ENCODE results near the gene DNAAF8.
"Not testable (repeated sequence)": the region's sequence is repeated elsewhere in the genome, so short reads cannot be mapped to it uniquely, and the experiment has no call there.

Gene DNAAF8

DNA sequence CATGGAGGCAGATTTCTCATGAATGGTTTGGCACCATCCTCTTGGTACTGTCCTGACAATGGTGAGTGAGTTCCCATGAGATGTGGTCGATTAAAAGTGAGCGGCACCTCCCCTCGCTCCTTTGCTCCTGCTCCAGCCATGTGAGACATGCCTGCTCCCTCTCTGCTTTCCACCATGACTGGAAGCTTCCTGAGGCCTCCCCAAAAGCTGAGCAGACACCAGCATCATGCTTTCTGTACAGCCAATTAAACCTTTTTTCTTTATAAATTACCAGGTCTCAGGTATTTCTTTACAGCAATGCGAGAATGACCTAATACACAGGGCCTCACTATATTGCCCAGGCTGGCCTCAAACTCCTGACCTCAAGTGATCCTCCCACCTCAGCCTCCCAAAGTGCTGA, 20.5 kb downstream of the DNAAF8 start:
- DNase-seq = no peak

DNA sequence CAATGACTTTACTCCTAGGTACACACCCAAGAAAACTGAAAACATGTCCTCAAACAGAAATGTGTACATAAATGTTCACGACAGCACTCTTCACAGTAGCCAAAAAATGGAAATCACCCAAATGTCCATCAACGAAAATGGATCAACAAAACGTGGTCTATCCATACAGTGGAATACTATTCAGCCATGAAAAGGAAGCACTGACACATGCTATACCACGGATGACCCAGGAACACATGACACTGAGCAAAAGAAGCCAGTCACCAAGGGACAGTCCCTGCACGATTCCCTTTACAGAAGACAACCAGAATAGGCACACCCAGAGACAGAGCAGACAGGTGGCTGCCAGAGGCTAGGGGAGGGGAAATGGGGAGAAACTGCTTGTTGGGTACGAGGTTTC, 21.4 kb downstream of the DNAAF8 start:
- no peak for DNase-seq

DNA sequence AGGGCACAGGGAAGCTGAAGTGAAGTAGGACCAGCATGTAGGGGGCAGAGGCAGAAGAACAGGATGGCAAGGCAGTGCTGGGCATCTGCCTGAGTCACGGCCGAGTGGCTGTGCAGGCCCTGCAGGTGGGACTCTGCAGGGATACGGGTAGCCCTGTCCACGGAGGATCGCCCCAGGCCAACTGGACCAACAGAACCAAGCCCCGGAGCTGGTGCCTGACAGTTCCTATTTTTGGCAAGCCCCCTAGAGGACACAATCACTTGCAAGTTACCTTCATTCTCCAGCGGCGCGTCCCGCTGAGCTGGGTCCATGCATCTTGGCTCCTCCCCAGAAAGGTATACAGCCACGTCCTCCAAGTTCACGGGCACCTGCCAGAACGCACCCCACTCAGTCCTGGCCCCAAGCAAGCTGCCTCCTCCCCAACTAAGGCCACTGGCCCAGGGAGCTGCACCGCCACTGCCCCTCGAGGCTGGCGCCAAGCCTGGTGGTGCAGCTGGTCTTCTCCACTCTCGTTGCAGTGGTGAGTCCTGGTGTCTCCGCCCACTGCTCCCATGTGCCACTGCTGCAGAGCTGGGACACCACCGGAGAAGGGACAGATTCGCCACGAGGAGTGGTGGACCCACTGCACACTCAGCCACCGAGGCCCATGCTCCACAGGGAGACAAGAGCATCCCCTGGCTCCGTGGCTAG, 26.0 kb downstream of the DNAAF8 start:
- DNase-seq = no peak

DNA sequence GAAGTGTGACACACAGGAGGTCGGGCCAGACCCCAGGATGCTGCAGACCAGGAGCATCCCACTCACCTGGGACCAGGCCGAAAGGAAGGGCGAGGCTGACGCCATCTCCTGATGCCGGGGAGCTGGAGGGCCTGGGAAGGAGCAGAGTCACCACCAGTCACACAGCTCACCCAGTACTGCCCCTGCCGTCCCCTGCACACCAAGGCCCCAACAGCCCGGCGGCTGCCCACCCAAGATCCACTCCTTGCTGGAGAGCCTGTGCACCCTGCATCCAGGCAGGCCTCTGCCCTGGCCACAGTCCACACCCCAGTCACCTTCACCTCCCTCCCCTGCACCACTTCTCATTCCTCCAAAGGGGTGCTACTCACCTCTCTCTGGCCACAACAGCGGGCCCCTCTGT, 27.9 kb downstream of the DNAAF8 start:
- no peak for DNase-seq

DNA sequence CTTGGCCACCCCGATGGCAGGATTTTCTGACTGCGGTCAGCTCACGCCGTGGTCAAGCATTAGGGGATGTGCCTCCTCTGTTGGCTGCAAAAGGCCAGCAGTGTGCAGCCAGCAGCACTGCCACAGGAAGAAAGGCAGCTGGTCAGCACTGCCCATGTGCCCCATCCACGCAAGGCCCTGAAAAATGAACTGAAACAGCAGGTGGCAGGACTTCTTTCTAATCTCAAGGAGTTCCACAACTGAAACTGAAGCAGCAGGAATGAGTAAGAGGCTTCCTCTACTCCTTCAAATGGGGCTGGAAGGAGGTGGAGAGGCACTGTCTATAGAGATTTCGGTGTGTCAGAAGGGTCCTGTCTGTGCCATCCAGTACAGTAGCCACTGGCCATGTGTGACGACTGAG, 29.5 kb downstream of the DNAAF8 start:
- DNase-seq = no peak

DNA sequence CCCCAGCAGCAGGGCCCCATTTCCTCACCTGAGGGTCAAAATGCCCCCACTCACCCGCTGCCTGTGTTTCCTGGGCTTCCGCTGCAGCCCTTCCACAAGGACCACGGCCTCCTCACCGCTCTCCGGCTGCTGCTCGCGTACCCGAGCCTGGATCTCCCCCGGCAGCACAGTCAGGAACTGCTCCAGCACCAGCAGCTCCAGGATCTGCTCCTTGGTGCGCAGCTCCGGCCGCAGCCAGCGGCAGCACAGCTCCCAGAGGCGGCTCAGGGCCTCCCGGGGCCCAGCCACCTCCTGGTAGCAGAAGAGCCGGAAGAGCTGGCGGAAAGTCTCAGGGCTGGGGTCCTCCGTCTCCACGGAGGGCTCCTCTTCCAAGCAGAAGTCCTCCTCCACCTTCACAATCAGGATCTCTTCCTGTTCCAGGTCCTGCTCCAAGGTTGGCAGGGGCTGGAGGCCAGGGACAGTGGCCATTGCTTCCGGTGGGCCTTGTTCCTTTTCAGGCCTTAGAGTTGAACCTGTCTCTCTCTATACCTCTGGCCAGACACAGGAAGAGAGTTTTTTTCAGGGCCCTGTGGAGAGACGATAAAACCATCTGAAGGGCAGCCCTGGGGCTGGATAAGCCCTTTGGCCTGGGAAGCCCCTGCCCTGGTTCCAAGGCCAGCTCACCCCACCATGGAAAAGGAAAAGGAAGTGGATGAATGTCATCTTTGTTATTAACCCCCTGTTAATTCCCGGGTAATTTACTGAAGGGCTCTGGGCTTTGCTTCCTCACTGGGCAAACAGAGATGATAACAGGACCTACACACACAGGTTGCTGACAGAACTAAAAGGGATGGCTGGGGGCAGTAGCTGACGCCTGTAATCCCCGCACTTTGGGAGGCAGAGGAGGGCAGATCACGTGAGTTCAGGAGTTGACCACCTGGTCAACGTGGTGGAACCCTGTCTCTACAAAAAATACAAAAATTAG, 31.5 kb downstream of the DNAAF8 start:
- no peak for DNase-seq

DNA sequence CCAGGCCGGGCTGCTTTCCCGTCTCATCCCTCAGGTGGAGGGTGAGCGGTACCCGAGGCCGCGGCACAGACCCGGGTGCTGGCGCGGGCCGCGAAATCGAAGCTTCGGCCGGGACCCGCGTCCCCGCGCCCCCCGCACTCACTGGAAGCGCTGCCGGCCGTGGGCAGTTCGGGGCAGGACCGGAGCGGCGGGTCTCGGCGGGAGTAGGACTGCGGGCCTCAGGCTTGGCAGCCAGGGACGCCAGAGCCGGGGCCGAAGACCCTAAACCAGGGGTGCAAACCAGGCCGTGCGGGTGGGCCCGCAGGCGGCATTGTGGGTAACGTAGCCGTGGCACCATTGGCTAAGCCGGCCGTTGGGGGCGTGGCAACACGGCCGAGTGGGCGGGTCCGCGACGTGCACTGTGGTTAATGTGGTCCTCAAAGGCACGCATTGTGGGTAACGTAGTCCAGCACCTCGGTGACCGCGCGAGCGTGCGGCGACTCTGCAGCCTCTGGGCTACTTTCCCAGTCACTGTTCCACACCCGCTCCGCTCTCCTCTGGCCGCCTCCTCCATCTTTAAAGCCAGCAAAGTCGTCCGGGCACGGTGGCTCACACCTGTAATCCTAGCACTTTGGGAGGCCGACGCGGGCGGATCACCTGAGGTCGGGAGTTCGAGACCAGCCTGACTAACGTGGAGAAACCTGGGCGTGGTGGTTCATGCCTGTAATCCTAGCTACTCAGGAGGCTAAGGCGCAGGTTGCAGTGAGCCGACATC, 32.7 kb downstream of the DNAAF8 start, which contains the start of gene ZNF500:
ZNF500 (minus strand) TSS at position 288 of the 754 bp plus-strand sequence. CDS start 1,184 bp downstream, outside the sequence.
- DNase-seq = peak; percentile 94

DNA sequence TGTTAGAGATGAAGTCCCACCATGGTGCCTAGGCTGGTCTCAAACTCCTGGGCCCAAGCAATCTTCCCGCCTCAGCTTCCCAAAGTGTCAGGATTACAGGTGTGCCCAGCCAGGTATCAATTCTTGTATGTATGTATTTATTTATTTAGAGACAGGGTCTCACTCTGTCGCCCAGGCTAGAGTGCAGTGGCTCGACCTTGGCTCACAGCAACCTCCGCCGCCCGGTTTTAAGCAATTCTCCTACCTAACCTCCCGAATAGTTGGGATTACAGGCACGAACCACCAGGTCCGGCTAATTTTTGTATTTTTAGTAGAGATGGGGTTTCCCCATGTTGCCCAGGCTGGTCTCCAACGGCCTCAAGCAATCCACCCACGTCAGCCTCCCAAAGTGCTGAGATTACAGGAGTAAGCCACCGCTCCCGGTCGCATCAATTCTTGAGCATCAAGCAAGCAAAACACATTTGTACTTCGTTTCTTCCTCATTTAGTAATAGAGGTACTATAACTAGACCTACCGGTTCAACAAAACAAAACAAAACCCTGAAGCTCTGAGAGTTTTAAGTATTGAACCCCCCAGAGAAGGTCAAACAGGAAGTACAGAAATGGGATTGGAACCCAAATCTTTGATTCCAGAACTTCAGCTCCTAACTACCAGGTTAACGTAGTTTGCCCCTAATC, 33.7 kb downstream of the DNAAF8 start:
- DNase-seq = no peak

DNA sequence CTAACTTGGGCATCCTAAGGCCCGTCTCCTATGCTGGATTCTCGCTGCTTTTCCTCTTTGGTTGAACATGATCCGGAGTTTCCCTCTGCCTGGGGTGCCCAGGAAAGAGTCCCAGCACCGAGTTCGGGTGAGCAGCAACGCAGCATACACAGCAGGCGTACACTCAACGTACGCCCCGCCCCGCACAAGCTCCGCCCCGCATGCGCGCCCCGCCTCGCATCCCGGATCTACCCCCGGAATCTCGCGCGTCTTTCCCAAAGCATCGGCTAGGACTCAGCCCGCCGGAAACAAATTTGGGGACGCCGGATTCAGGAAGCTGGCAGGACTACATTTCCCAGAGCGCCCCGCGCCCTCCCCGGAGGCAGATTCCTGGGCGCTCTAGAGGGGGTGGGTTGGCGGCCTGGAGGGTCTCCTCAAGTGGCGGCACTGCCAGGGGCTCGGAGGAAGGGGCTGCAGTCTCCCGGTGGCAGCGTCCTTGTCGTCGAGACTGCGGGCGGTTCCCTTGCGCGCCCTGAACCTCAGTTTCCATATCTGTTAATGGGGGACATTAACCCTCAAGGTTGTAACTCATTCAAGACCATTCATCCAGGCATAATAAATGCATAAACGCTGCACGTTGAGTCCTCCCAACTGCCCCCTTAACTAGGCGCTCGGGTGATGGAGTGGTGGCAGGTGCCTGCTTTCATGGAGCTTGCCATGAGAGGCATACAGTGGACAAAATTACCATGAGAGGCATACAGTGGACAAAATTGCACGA, 34.4 kb downstream of the DNAAF8 start:
- peak; percentile 93 for DNase-seq

DNA sequence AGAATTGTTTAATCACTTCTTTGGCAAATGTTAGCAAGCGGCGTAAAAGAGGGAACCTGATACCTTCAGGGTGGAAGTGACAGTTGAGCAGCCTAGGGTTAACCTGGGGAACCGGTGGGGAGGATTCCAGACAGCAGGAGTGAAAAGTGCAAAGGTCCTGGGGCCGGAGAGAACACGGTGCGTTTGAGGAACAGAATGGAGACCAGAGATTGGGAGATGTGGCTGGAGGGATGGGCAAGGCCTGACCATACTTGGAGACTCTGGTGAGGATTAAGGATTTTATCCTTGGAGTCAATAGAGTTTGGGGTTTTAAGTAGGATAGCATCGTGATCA, 34.9 kb downstream of the DNAAF8 start:
- no peak for DNase-seq

DNA sequence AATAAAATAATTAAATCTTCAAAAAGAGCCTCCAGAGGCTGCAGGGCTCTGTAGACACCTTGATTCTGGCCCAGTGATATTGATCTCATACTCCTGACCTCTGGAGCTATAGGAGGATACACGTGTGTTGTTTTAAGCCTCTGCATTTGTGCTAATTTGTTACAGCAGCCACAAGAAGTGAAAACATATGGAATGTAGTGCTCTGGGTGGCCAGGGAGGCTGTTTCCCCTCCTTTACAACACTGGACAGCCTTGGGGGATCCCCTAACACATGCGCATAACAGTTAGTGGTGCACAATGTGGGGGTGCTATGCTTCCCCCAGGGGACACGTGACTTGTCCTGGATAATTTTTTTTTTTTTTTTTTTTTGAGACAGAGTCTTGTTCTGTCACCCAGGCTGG, 37.3 kb downstream of the DNAAF8 start:
- DNase-seq = no peak

DNA sequence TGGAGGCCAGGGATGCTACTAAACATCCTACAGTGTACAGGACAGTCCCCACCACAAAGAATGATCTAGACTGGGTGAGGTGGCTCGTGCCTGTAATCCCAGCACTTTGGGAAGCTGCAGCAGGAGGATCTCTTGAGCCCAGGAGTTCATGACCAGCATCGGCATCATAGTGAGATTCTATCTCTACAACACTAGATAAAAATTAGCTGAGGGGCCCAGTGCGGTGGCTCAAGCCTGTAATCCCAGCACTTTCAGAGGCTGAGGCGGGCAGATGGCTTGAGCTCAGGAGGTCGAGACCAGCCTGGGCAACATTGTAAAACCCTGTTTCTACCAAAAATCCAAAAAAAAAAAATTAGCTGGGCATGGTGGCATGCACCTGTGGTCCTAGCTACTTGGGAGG, 38.0 kb downstream of the DNAAF8 start:
- DNase-seq = no peak

DNA sequence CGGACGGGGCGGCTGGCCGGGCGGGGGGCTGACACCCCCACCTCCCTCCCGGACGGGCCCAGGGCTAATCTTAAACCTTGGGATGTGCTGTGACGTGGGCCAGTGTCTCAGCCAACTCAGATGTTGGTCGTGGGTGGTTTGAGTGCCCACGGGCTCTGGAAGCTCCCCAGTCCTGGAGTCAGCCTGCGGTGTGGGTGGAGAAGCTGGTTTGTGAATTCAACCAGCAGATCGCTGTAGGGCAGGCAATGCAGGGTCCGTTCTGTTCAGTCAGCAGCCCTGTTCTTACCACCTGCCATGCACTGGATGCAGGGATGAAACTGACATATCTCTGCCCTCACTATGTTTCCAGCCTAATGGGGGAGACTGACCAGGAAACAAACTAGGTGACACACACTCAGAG, 40.7 kb downstream of the DNAAF8 start:
- no peak for DNase-seq

DNA sequence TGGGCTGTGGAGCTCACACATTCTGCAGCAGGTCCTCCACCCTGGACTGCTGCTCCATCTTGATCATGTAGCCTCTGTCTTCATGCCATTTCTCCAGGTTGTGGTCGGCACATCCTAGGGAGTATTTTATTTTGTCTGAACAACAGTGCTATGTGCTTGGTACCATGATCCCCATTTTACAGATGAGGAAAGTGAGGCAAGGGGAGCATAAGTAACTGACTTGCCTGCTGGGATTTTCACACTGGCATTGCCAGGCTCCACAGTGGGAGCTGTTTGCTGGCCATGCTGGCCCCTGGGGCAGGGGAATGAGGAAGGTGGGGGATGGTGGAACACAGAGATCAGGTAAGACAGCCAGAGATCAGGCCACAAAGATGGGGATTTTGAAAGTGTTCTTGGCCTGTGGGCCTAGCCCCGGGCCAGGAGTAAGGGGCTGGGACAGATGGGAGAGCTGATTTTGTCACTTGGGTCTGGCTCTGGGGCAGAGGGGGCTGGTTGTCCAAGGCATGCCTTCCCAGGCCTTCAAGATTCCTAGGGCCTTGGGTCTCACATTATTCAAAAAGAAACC, 41.9 kb downstream of the DNAAF8 start:
- DNase-seq = no peak

DNA sequence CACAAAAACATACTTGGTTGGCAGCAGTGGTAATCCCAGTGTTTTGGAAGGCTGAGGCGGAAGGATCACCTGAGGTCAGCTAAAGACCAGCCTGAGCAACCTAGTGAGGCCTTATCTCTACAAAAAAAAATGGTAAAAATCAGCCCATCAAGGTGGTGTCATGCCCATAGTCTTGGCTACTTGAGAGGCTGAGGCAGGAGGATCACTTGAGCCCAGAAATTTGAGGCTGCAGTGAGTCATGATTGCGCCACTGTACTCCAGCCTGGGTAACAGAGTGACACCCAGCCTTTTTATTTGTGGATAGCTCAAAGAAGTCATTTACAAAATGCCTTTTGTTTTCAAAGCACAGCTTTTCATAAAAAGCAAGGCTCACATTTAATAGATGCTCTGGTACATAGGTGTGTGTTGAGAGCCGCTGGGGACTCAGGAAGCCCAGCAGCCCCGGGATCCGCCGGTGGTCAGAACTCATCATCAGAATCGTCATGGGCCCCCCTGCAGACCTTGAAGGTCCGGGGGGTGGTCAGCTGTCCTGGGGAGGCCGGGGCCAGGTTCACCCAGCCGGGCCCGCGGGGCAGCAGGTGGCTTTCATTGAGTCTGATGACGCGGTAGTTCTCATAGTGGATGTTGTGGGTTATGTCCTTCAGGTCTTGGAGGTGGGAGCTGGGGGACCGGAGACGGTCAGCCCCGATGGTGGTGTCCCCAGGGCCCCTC, 43.2 kb downstream of the DNAAF8 start:
- DNase-seq = no peak

DNA sequence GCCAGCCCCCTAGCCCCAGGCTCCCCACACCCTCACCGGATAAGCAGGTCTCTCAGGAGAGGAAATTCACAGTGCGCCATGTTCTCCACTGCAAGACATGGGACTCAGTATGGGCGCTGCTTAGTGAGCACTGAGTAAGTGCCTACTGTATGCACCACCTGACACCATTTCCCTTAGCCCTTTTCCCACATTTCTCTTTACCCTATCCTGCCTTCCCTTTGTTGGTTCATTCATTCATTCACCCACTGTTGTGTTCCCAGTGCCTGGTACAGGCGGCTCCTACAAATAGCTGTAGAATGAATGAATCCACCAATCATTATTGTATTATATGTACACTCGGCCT, 43.7 kb downstream of the DNAAF8 start:
- DNase-seq = no peak

DNA sequence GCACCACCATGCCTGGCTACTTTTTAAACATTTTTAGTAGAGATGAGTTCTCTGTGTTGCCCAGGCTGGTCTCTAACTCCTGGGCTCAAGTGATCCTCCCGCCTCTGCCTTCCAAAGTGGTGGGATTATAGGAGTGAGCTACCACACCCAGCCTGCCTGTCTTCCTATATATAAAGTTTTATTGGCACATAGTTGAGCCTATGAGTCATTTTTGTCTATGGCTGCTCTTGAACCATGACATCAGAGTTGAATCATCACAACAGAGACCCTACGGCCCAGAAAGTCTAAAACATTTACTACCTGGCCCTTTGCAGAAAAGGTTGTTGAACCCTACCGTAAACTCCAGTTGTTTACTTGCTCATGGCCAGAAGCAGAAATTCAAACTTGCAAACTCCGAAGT, 45.9 kb downstream of the DNAAF8 start:
- no peak for DNase-seq

DNA sequence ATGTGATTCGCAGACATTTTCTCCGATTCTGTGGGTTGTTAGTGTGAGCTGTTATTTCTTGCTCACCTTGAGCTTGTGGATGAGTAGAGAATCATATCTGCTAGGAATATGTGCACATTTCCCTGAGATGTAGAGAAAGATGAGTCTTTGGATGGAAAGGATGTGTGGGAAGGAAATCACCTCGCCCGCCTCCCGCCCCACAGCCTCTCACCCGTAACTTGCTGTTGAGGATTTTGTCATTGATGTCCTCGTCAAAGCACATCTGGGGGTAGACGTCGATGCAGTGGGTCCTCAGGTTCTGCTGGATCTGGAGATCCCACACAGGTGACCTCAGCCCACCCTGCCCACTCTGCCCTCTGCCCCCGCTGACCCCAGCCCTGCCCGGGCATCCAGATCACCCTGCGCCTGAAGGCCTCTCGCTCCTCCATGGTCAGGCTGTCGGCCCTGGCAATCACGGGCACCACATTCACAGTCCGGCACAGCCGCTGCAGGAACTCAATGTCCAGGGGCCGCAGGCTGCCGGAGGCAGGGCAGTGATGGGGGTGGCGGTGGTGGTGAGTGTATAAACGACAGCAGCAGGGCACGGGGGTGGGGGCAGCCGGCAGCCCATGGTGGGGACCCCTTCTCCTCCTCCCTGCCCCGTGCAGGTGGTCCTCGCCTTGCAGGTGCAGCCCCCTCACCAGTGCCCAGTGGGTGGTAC, 49.1 kb downstream of the DNAAF8 start:
- no peak for DNase-seq

DNA sequence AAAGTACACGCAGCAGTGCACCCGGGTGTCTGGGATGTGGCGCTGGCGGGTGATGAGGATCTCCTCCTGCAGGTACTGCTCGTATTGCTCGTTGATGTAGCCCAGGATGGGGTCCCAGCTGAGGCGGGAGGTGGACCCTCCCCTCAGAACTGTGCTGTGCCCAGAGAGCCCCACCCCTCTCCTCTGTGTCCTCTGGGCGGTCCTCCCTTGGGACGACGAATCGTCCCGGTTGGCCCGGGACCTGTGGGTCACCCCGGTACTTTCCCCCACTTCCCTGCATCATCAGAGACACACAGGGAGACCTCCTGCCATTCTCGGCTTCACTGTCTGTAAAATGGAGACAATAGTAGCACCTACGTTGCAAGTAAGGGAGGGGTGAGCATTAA, 49.6 kb downstream of the DNAAF8 start:
- no peak for DNase-seq

DNA sequence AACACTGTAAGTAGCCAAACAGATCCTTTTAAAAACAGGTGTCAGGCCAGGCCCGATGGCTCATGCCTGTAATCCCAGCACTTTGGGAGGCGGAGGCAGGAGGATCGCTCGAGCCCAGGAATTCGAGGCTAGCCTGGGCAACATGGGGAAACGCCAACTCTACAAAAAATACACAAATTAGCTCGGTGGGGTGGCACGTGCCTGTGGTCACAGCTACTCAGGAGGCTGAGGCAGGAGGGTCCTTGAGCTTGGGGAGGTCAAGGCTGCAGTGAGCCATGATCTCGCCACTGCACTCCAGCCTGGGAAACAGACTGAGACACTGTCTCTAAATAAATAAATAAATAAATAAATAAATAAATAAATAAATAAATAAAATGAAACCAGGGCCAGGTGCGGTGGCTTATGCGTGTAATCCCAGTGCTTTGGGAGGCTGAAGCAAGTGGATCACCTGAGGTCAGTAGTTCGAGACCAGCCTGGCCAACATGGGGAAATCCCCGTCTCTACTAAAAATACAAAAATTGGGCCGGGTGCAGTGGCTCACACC, 50.2 kb downstream of the DNAAF8 start:
- DNase-seq = not testable (repeated sequence)
